Fibroblast of upper back skin (primary cell): ENCODE measurements around the gene RAB11A.

ENCODE experiments used
- DNase-seq: peaks from one replicate; pipeline ENCODE4 v3.0.0-alpha.2; 2013

Gene RAB11A

DNA sequence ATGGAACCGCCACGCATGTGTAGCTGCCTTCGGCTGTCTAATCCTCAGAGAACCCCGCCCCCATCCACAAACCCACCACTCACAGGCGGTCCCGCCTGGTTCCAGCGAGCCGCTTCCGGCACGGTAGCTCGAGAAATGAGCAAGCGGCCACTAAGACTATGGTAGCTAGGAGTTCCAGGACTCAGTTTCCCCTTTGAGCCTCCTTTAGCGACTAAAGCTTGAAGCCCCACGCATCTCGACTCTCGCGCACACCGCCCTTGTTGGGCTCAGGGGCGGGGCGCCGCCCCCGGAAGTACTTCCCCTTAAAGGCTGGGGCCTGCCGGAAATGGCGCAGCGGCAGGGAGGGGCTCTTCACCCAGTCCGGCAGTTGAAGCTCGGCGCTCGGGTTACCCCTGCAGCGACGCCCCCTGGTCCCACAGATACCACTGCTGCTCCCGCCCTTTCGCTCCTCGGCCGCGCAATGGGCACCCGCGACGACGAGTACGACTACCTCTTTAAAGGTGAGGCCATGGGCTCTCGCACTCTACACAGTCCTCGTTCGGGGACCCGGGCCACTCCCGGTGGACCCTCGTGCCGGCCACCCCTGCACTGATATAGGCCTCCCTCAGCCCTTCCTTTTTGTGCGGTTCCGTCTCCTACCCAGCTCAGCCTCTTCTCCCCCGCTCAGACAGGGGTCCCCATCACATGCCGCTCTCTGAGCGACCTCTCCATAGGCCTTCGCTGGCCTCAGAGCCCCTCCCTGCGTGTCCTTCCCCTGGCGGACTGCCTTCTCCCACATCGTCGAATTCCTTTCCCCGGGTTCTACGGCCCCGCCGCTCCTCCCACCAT is at the start of gene RAB11A:
TSS of gene RAB11A (plus strand) at position 366 of the 828 bp plus-strand sequence. CDS start at position 461, 95 bp downstream.
- peak; percentile 97 for DNase-seq

DNA sequence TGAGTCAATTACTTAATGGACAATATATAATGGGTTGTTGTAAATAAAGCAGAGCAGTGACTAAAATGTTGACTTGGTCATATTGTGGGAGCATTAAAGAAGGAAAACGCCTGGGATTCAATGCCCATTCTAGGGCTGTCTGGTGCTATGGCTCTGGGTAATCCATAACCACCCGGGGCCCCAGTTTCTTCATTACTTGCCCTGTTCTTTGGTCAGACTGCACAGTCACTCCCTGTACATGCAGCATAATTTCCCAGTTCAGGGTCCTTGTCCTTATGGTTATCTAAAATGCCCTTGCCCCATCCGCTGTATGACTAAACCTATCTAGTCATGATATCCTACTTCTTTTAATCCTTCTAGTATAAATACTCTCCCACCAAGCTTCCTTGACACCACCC is 49.7 kb upstream of the RAB11A start:
- no peak for DNase-seq

DNA sequence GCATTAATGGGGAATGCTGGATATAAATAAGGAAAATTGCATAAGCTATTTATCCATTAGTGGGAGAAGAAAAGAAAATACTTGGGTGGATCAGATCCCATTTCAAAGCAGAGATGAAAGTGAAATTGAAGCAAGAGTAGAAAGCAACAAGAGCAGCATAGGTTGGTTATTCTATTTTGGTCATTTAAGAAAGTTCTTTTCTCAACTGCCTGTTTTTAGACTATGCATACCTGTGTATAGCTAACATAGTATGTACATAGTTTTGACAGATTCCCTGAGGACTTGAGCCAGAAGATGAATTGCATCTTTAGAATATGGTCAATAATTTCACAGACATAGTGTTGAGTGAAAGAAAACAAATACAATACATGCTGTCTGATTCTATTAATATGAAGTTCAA is 48.2 kb upstream of the RAB11A start:
- DNase-seq, result no peak

DNA sequence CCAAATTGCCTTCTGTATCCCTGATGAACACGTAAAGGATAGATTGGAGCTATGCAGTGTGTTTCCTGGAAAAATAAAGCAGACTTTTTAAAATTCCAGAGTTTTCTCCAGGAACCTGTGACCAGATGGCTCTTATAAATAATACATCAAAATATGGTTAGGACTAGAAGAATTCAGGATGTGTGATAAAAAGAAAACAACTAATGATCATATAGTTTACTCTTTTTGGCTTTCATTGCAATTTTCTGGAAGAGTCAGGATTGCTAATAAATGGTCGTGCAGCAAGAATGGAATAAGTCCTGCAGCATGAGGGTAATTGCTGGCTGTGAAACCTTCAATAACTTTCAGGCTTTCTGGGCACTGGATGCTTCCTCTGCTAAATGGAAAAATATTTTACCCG is 47.0 kb upstream of the RAB11A start:
- no peak for DNase-seq

DNA sequence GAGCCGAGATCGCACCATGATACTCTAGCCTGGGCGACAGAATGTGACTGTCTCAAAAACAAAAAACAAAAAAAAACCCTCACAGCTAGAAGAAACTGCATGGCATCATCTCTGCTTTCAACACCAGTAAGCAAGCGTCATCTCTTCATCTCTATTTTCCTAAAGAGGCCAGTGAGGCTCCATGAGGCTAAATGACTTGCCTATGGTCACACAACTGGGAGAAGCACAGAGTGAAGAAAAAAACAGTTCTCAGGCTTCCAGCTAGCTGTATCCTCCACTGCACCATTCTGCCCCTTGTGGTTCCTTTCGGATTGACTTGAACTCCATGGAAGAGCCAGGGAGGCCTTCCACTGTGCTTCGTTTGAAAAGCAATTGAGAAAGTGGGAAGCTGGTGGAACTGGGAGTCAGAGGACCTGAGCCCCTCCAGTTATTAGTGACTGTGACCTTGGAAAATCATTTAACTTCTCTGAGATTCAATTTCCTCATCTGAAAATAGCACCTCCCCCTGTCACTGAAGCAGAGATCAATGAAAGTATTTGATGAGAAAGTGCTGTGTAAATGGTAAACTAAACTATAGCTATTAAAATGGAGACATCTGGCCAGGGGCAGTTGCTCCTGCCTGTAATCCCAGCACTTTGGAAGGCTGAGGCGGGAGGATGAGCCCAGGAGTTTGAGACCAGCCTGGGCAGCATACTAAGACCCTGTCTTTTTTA is 45.1 kb upstream of the RAB11A start:
- peak; percentile 57 for DNase-seq

DNA sequence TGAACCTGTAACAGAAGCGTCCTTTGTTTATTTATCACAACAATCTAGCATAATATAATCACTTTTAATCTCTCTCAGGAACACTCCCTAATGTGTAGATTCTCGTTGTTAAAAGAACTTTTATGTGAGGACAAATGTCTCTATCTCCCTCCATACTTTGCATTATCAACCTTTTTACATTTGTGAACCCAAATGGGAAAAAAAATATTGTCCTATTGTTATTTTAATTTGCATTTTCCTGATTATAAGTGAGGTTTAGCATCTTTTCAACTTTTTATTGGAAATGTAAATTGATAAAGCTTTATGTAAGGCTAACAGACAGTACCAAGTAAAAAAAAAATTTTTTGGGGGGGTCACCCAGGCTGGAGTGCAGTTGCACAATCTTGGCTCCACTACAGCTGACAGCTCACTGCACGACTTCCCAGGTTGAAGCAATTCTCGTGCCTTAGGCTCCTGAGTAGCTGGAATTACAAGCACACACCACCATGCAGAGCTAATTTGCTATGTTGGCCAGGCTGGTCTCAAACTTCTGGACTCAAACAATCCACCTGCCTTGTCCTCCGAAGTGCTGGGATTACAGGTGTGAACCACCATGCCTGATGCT is 44.2 kb upstream of the RAB11A start:
- DNase-seq, result peak; percentile 38

DNA sequence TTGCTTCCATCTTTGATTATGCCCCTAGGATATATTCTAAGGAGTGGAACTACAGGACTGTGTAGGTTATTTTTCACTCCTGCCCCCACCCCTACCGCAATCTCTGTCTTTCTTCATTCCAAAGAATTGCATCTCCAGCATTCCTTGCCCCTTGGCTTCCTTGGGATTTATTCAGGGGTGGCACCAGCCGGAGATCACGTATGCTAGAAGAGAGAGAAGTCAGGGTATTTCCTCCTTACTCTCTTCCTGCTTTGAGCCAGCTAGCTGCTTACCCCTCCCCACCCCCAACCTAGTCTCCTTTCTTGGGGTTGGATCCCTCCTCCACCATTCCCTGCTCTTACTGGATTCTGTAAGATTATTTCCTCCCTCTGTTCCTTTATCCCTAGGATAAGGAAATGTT is 42.2 kb upstream of the RAB11A start:
- no peak for DNase-seq

DNA sequence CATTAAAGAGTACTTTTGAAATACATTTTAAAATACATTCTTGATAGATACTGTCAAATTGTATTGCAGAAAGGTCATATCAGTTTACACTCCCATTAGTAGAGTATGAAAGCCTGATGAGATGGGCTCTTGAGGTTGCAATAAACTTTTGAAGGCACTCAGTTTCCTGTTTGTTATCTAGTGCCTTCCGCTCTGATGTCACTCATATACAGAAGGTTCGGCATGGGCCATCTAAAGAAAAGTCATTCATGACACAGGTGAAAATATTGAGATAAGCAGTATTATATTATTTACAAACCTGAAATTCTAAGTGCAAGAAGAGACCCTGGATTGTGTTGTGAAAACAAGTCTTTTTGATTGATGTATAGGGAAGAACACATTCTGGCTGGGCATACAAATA is 40.7 kb upstream of the RAB11A start:
- no peak for DNase-seq

DNA sequence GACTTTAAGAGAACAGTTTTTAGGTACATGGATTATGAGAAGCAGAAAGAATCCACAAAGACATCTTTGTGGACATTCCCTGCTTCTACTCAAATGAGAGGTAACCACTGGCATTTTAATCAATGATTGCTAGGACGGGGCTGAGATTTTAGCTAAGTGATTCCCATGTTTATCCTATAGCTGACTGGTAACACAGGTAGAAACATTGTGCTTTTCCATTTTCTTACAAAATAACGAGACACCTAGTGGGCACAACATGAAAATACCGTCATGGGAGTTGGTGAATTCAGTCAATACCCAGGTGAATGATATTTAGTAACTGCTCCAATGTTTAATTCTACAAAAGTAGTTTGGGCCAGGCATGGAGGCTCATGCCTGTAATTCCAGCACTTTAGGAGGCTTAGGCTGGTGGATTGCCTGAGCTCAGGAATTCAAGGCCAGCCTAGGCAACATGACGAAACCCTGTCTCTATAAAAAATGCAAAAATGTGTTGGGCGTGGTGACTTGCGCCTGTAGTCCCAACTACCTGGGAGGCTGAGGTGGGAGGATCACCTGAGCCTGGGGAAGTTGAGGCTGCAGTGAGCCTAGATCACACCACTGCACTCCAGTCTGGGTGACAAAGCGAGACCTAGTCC is 40.0 kb upstream of the RAB11A start:
- peak; percentile 26 for DNase-seq

DNA sequence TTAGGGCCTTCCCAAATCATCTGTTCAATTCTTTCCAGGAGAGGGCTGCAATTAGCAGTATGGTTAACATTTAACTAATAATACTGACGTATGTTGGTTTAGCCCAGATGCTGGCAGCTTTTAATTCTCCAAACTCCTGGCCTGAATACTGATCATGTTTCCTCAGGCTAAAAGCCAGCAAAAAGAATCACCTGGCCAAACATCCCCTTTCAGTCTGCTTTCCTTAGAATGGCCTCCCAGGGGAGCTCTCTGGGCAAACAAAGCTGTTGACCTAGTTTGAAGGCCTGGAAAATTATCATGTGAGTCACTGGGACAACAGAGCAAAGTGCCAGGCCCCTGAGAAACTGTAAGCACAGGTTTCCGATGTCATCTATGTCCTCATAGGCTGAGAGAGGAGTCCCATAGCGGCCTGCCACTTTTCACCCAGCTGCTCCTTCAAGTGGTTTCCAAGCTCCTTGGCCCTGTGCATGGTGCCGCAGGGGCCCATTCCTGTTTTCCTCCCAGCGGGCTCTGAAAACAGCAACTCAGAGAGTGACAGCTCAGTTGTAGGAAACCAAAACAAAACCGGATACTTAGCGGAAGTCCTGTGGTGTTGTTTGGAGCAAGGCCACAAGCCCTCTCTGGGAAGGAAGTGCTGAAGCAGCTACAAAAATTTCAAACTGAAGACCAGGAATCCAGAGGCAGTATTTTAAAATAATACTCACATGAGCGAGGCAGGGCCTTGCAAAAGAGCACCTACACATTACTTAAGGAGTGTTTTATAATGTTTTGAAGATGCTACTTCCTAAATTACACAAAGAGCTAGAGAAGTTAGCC is 36.5 kb upstream of the RAB11A start:
- peak; percentile 83 for DNase-seq

DNA sequence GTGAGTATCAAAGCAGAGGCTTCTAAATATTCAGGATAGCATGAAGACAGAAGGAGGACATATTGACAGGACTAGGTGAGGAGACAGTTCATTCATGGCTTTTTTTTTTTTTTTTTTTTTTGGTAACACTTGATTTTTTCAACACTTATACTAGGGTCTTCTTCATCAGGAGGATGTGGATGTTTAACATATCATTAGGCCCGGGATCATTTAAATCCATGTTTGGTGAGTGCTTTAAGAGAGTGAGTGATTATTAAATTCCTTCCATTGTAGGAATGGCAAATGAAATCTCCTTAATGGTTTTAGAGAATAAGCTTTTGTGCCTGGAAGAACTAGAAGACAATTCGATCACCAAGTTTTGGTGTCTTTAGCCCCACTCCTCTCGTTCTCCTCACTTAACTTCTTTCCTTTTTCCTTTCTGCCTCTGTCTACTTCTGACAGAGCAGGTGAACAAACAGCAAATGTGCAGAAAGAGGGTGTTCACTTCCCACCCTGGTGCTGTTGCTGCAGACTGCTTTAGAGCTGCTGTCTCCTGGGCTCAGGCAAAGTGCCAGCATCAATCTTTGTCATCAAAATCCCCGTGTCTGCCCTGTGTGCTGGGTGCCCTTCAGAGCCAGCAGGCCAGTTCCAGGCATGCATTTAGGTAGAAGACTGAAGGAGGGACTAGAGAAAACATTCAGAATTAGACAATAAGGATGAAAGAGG is 35.6 kb upstream of the RAB11A start:
- DNase-seq, result no peak

DNA sequence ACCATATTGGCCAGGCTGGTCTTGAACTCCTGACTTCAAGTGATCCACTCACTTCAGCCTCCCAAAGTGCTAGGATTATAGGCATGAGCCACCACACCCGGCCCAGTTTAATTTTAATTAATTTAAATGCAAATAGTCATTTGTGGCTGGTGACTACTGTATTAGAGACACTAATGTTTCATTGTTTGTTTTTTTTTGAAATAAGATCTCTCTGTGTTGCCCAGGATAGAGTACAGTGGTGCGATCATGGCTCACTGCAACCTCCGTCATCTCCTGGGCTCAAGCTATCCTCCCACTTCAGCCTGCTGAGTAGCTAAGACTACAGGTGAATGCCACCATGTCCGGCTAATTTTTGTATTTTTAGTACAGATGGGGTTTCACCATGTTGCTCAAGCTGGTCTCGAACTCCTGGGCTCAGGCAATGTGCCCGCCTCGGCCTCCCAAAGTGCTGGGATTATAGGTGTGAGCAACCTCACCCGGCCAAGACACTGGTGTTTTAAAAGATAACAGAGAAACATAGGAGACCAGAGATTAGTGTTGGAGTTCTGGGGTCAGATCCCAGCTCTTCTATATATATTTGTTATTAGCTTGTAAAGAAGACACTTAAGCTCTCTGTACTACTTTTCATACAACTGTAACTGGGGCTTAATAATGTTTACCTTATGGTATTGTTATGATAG is 34.5 kb upstream of the RAB11A start:
- DNase-seq, result no peak

DNA sequence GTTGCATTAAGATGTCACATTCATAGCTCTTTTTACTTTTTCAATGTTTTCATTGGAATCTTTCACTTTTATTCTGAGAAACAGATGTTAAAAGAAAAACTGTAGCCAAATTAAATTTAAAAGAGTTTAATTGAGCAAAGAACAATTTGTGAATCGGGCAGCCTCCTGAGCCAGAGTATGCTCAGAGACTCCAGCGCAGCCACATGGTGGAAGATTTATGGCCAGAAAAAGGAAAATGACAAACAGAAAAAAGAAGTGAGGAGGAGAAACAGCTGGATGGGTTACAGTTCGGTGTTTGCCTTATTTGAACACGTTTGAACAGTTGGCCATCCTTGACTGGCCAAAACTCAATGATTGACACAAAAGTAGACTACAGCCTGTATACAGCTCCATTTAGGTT is 33.8 kb upstream of the RAB11A start:
- no peak for DNase-seq

DNA sequence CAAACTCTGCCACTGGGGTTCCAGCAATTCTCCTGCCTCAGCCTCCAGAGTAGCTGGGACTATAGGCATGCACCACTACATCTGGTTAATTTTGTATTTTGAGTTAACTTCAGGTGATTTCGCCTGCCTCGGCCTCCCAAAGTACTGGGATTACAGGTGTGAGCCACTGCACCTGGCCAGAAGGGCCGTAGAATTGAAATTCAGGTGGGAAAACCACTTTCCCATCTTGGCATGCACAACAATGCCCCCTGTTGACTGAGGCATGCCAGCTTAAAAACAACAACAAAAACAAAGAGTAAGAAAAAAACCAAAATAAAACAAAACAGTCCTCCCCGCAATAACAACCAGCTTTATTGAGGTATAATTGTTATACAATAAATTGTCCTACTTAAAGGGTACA is 32.6 kb upstream of the RAB11A start:
- DNase-seq, result no peak

DNA sequence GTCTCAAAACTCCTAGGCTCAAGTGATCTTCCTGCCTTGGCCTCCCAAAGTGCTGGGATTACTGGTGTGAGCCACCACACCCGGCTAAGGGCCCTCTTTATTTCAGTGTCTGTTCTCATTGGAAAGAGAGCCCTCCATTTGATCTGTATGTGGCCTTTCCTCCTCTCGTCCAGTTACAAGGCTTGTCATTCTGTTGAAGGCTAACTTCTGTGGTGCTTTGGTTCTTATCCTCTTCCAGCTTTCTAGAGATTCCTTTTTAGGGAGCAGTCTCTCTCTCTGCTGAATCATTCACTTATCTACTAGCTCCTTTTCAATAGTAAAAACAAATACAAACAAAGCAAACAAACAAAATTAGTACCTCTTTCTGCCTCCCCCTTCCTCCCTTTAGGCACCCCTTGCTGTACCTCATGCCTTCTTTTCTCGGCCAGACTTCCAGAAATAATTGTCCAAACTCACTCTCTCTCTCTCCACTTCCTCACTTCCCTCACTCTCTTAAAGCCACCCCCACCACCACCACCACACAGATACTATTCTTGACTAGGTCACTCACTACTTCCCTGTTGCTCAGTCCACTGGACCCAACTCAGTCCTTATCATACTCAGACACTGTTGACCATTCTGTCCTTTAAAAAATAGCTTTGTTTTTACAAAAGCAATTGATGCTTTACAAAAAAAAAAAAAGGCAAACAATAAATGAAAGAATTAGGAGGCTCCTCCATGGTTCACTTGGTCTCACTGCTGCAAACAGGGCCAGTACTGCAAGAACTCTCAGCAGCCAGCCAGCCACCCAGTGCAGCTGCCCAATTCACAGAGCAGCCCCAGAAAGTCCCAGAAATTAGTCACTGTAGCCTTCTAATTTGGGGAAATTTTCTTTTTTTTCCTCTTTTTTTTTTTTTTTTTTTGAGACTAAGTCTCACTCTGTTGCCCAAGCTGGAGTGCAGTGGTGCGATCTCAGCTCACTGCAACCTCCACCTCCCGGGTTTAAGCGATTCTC is 31.7 kb upstream of the RAB11A start:
- no peak for DNase-seq

DNA sequence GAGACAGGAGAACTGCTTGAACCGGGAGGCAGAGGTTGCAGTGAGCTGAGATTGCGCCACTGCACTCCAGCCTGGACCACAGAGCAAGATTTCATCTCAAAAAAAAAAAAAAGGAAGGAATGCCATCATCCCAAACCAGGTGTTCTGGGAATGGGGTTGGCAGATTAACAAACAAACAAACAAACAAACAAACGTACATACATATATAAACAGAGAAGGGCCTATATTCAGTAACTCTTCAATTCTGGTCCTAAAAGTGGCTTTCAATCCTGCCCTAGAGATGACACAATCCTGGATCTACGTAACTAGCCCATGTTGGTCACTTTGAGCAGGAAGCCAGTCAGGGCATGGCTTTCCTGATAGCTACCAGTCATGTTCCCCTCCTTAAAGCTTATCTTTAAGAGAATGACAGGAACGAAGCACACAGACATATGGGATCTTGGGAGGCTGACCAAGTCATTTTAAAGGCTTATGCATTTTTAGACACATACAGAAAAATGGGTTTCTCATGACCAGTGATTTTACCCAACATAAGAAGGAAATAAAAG is 29.9 kb upstream of the RAB11A start:
- no peak for DNase-seq

DNA sequence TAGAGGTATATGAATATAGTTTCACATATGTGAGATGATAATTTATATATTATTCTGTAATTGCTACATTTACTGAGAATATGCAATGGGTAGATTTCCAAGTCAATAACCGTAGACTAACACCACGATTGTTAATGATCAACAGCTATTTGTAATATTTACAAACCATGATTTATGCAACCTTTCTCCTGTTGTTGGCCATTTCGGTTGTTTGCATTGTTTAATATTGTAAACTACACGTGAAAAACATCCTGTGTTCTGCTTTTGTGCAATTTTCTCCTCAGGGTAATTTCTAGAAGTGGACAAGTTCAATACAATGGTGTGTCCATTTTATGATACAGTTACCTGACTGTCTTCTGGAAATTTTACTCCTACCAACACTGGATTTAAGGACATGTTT is 29.3 kb upstream of the RAB11A start:
- DNase-seq, result no peak

DNA sequence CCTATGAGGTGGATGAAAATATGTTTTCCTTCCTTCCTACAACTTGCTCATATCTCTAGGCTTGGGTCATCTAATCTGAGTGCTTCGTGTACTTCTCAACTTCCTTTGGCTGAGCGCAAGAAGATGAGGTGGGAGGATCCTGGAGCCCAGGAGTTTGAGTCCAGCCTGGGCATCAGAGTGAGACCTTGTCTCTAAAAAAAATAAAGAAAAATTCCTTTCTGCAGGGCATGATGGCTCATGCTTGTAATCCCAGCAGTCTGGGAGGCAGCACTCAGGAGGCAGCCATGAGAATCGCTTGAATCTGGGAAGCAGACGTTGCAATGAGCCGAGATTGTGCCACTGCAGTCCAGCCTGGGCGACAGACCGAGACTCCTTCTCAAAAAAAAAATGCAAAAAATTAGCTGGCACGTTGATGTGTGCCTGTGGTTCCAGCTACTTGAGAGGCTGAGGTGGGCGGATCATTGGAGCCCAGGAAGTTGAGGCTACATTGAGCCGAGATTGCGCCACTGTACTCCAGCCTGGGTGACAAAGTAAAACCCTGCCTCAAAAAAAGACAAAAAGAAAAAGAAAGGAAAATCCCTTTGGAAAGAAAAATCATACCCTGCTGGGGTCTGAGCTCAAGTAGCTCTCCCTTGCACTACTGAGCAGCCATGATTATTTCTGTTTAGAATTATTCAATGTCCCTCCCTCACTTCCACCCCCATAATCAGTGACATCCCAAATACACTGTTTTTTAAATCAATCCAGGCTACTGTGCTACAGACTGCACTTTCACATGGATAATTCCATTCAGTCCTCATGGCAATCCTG is 28.0 kb upstream of the RAB11A start:
- no peak for DNase-seq
